B cell (primary cell): ENCODE data around the gene NOC4L. TPM values are rescaled to one million over a fixed set of nuclear protein-coding genes. Genes with fewer than 3 reads are reported as not detected.

Experiments
- ATAC-seq: fragments of 200-7000 bp; cut with Tn5 transposase; one replicate; pipeline ENCODE4 v1.10.0; 2021; ENCODE audit warnings: low read depth, mild to moderate bottlenecking, moderate number of reproducible peaks, moderate library complexity
- CTCF ChIA-PET: fragments of 350-600 bp; sonication (Branson Sonifier 250); formaldehyde crosslinking; loops from one replicate; lab custom pipeline; 2021; ENCODE audit warnings: antibody characterized with exemption, inconsistent platforms; lab: Charles Lee
- POLR2A ChIA-PET: fragments of 350-600 bp; sonication (Branson Sonifier 250); formaldehyde crosslinking; loops from one replicate; lab custom pipeline; 2021; ENCODE audit warnings: antibody characterized with exemption; lab: Charles Lee
- DNase-seq: peaks from one replicate; pipeline ENCODE4 v3.0.0; 2013
- H2AFZ ChIP-seq: 2 replicates; pipeline ENCODE4 v1.6.1; 2012; ENCODE audit warnings: mild to moderate bottlenecking, low read depth, low read length; ENCODE audit not compliant: insufficient read depth, poor library complexity, severe bottlenecking
- H3K27ac ChIP-seq, 2 donors: 1 replicate in 1 of 2; 2 replicates in 1 of 2; pipeline ENCODE4 v1.5.1; 2012 to 2013; ENCODE audit warnings: low read length in 2 of 2, mild to moderate bottlenecking in 2 of 2, moderate library complexity in 1 of 2
- H3K27me3 ChIP-seq, 4 experiments: fragments of 200-600 bp in 1 of 4; sonication (generic) in 1 of 4; replicated peaks in 1 of 4; 1 replicate in 2 of 4; 2 replicates in 2 of 4; pipeline versions ENCODE4 v1.6.1 to v1.7.0; 2013 to 2016; ENCODE audit warnings: low read length in 3 of 4, mild to moderate bottlenecking in 2 of 4, mixed read lengths in 1 of 4, moderate library complexity in 1 of 4; ENCODE audit not compliant: insufficient read depth in 4 of 4, control insufficient read depth in 3 of 4; ENCODE audit errors: control extremely low read depth in 1 of 4
- H3K36me3 ChIP-seq, 2 experiments: replicated peaks in 1 of 2; 1 replicate in 1 of 2; 2 replicates in 1 of 2; pipeline versions ENCODE4 v1.6.1 to v1.7.1; 2013; ENCODE audit warnings: low read length in 1 of 2; ENCODE audit not compliant: insufficient read depth in 2 of 2, control insufficient read depth in 1 of 2; ENCODE audit errors: control extremely low read depth in 1 of 2, extremely low read depth in 1 of 2
- H3K4me1 ChIP-seq, 2 donors: fragments of 200-600 bp in 1 of 2; sonication (generic) in 1 of 2; 1 replicate in 1 of 2; 2 replicates in 1 of 2; pipeline versions ENCODE4 v1.5.1 to v1.6.1; 2013 to 2017; ENCODE audit warnings: low read length in 2 of 2; ENCODE audit not compliant: control insufficient read depth in 2 of 2, insufficient read depth in 2 of 2
- H3K4me2 ChIP-seq: replicated peaks from 2 replicates; pipeline ENCODE3; 2012; ENCODE audit warnings: mild to moderate bottlenecking, low read depth, low read length; ENCODE audit not compliant: poor library complexity, severe bottlenecking
- H3K4me3 ChIP-seq, 5 experiments: fragments of 200-600 bp in 1 of 5; sonication (generic) in 1 of 5; 1 replicate in 3 of 5; 2 replicates in 2 of 5; pipeline versions ENCODE4 v1.5.1 to v1.7.0; 2011 to 2016; ENCODE audit warnings: low read length in 4 of 5, mild to moderate bottlenecking in 4 of 5, low read depth in 2 of 5, control low read depth in 1 of 5, moderate library complexity in 1 of 5; ENCODE audit not compliant: insufficient read depth in 1 of 5; ENCODE audit errors: control extremely low read depth in 1 of 5, extremely low read depth in 1 of 5
- H3K79me2 ChIP-seq: fragments of 200-600 bp; sonication (generic); one replicate; pipeline ENCODE4 v1.6.0; 2016; ENCODE audit warnings: low read length; ENCODE audit not compliant: control insufficient read depth, insufficient read depth
- H3K9ac ChIP-seq: fragments of 200-600 bp; sonication (generic); 2 replicates; pipeline ENCODE4 v1.6.1; 2017; ENCODE audit warnings: mild to moderate bottlenecking, low read length, moderate library complexity
- H3K9me3 ChIP-seq, 3 donors: one replicate each; pipeline versions ENCODE4 v1.6.1 to v1.7.1; 2013; ENCODE audit warnings: low read length in 2 of 3; ENCODE audit not compliant: control insufficient read depth in 2 of 3, insufficient read depth in 1 of 3; ENCODE audit errors: control extremely low read depth in 1 of 3
- H4K20me1 ChIP-seq: 2 replicates; pipeline ENCODE4 v1.6.0; 2012; ENCODE audit warnings: mild to moderate bottlenecking, low read length; ENCODE audit not compliant: insufficient read depth, control insufficient read depth, poor library complexity, severe bottlenecking
- H3K27ac Mint-ChIP-seq: one replicate; pipeline ENCODE4 v1.8.0; 2021; ENCODE audit warnings: mixed read lengths
- H3K27me3 Mint-ChIP-seq: one replicate; pipeline ENCODE4 v1.8.0; 2021; ENCODE audit warnings: mixed read lengths
- H3K4me1 Mint-ChIP-seq: one replicate; pipeline ENCODE4 v1.8.0; 2021; ENCODE audit warnings: mixed read lengths
- H3K4me3 Mint-ChIP-seq: one replicate; pipeline ENCODE4 v1.8.0; 2021; ENCODE audit warnings: mixed read lengths
- H3K9me3 Mint-ChIP-seq: one replicate; pipeline ENCODE4 v1.8.0; 2022; ENCODE audit warnings: mixed read lengths; ENCODE audit not compliant: insufficient read depth
- CTCF ChIP-seq: fragments of 200-600 bp; IDR thresholded peaks from one replicate; pipeline ENCODE4 v1.8.0; 2022; ENCODE audit warnings: antibody characterized with exemption, mild to moderate bottlenecking
- EZH2 ChIP-seq: IDR thresholded peaks from 2 replicates; pipeline ENCODE4 v1.6.1; 2012; ENCODE audit warnings: borderline replicate concordance, low read depth, mild to moderate bottlenecking, moderate library complexity, low read length; ENCODE audit not compliant: insufficient read depth, poor library complexity, severe bottlenecking
- WGBS: methylation state at CpG from one replicate; pipeline ENCODE4 v1.1.5; 2013; ENCODE audit warnings: missing lambda C conversion rate; ENCODE audit not compliant: insufficient coverage; 5-methylcytosine and 5-hydroxymethylcytosine counted together
- intact Hi-C: fragments of 100-400 bp; cut with micrococcal nuclease; formaldehyde crosslinking; loops from one replicate; pipeline ENCODE4 v1.10.0; 2022
- polyA plus RNA-seq: library from polyadenylated mRNA; depleted of rRNA; stranded (reverse); fragments of >200 nt; gene quantifications from 2 replicates; pipeline ENCODE4 v1.2.3, GENCODE V29; 2012
- total RNA-seq, 2 donors: library from RNA; stranded (reverse); fragments of 120-200 nt in 1 of 2; gene quantifications; 1 replicate in 1 of 2; 2 replicates in 1 of 2; pipeline versions ENCODE4 v1.2.3 to v1.2.4, GENCODE V29; 2013 to 2022

NOC4L gene
- total and polyA plus RNA-seq, 2 donors (not counting 1 experiment from before 2014, with no cell fraction given), result 13.1 to 21.9 TPM

GRCh38 chr12:132174015-132174838 is 30.0 kb downstream of the NOC4L start:
- H3K27ac Mint-ChIP-seq, result peak overlapping the region; percentile 37
- peaks cover 31% of the 10 kb centered on the region for H3K27me3 Mint-ChIP-seq

More at GRCh38 chr12:132174015-132174838, 30.0 kb downstream of the NOC4L start:
- 92% methylated on average over 25 of the region's 30 CpGs for WGBS
- ChIA-PET CTCF (no interaction called here), POLR2A (no interaction called here)
- Histone ChIP-seq H3K27ac (no peak overlapping the region), H2AFZ (no peak overlapping the region), H3K4me1 (peaks cover 12% of the 10 kb centered on the region in 2 donors), H3K36me3 (no peaks in the 10 kb centered on the region), H3K27me3 (peaks cover 0 to 45% (median 5%) of the 10 kb centered on the region in 4 experiments), H3K4me2 (no peak overlapping the region), H4K20me1 (no peaks in the 10 kb centered on the region), H3K9me3 (no peaks in the 10 kb centered on the region), H3K9ac (no peak overlapping the region), H3K4me3 (no peak overlapping the region), H3K79me2 (no peaks in the 10 kb centered on the region)
- Mint-ChIP-seq H3K4me3 (no peak overlapping the region), H3K4me1 (peaks cover 17% of the 10 kb centered on the region), H3K9me3 (no peaks in the 10 kb centered on the region)
- ATAC-seq (no peak), DNase-seq (no peak)
- intact Hi-C loops, result no loop called here
- TF ChIP-seq CTCF (no peak), EZH2 (no peak)
